ENCODE measurements around the gene TSPAN11.

DNA sequence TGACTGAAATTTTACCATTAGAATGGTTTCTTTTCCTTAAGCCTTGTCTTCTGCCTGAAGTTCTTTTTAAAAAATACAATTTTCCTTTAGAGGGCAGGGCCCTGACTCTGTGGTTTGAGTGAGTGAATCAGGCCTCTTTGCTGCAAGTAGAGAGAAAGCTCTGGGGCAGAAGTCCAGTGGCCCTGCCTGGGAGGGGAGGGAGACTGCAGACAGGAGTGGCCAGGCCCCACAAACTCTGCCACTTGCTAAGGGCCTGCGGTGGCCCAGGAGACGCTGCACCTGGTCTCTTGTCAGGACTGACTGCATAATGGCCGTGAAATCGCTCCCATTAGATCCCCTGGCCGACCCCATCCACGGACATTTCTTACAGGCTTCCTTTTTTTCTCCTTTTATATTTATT is 25.5 kb downstream of the TSPAN11 start:
- no peak for TF ChIP-seq POLR2A (IDR thresholded peaks at IDR 0.05)
- TF ChIP-seq, protein P1, sequence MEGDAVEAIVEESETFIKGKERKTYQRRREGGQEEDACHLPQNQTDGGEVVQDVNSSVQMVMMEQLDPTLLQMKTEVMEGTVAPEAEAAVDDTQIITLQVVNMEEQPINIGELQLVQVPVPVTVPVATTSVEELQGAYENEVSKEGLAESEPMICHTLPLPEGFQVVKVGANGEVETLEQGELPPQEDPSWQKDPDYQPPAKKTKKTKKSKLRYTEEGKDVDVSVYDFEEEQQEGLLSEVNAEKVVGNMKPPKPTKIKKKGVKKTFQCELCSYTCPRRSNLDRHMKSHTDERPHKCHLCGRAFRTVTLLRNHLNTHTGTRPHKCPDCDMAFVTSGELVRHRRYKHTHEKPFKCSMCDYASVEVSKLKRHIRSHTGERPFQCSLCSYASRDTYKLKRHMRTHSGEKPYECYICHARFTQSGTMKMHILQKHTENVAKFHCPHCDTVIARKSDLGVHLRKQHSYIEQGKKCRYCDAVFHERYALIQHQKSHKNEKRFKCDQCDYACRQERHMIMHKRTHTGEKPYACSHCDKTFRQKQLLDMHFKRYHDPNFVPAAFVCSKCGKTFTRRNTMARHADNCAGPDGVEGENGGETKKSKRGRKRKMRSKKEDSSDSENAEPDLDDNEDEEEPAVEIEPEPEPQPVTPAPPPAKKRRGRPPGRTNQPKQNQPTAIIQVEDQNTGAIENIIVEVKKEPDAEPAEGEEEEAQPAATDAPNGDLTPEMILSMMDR (IDR thresholded peaks at IDR 0.05), result no peak

Data from adrenal gland (tissue), 5 donors.